Activated B cell treated with CpG ODN at 0.5 μM for 24 hours (primary cell): ENCODE measurements around the gene B3GAT1. TPM values are rescaled to one million over a fixed set of nuclear protein-coding genes. Genes with fewer than 3 reads are reported as not detected.

Source experiments
- ATAC-seq: fragments of 200-7000 bp; cut with Tn5 transposase; one replicate; pipeline ENCODE4 v1.10.0; 2021; ENCODE audit warnings: low read depth, mild to moderate bottlenecking, moderate library complexity
- CTCF ChIA-PET: fragments of 350-600 bp; sonication (Branson Sonifier 250); formaldehyde crosslinking; loops from one replicate; lab custom pipeline; 2021; ENCODE audit warnings: antibody characterized with exemption; lab: Charles Lee
- POLR2A ChIA-PET: fragments of 350-600 bp; sonication (Branson Sonifier 250); formaldehyde crosslinking; loops from one replicate; lab custom pipeline; 2021; ENCODE audit warnings: antibody characterized with exemption; lab: Charles Lee
- DNase-seq: peaks from one replicate; pipeline ENCODE4 v3.0.0; 2022
- H3K27ac Mint-ChIP-seq: one replicate; pipeline ENCODE4 v1.8.0; 2020; ENCODE audit warnings: mixed read lengths
- H3K27me3 Mint-ChIP-seq: one replicate; pipeline ENCODE4 v1.8.0; 2021; ENCODE audit warnings: mixed read lengths
- H3K36me3 Mint-ChIP-seq: one replicate; pipeline ENCODE4 v1.8.0; 2021; ENCODE audit warnings: low read depth, mixed read lengths
- H3K4me1 Mint-ChIP-seq: one replicate; pipeline ENCODE4 v1.8.0; 2021; ENCODE audit warnings: mixed read lengths
- H3K4me3 Mint-ChIP-seq: one replicate; pipeline ENCODE4 v1.8.0; 2020; ENCODE audit warnings: mild to moderate bottlenecking, mixed read lengths
- H3K9me3 Mint-ChIP-seq: one replicate; pipeline ENCODE4 v1.8.0; 2020; ENCODE audit warnings: mixed read lengths
- CTCF ChIP-seq: fragments of 200-600 bp; IDR thresholded peaks from one replicate; pipeline ENCODE4 v1.8.0; 2022; ENCODE audit warnings: antibody characterized with exemption, mild to moderate bottlenecking
- intact Hi-C: fragments of 100-400 bp; cut with micrococcal nuclease; formaldehyde crosslinking; loops from one replicate; pipeline ENCODE4 v1.15.1; 2024
- total RNA-seq: library from RNA; stranded (reverse); gene quantifications from 2 replicates; pipeline ENCODE4 v1.2.3, GENCODE V29; 2022

B3GAT1 gene
- total RNA-seq, 1 donor from 2014 or later: not detected

- no peak for TF ChIP-seq CTCF
- DNase-seq (no peak), ATAC-seq (no peak)
- Mint-ChIP-seq H3K9me3 (no peaks in the 10 kb centered on the region), H3K4me3 (no peak overlapping the region), H3K36me3 (no peaks in the 10 kb centered on the region), H3K27me3 (peaks cover 45% of the 10 kb centered on the region), H3K27ac (no peak overlapping the region), H3K4me1 (peaks cover 25% of the 10 kb centered on the region)
- POLR2A ChIA-PET: no interaction called here
- intact Hi-C loops: no loop called here
- CTCF ChIA-PET: no interaction called here
Observed at GRCh38 chr11:134414766-134415765, 3.0 kb upstream of the B3GAT1 start.

GRCh38 chr11:134413826-134414731 is 2.0 kb upstream of the B3GAT1 start:
- Mint-ChIP-seq H3K27me3 (peaks cover 53% of the 10 kb centered on the region), H3K36me3 (no peaks in the 10 kb centered on the region), H3K4me3 (no peak overlapping the region), H3K27ac (no peak overlapping the region), H3K9me3 (no peaks in the 10 kb centered on the region), H3K4me1 (peaks cover 26% of the 10 kb centered on the region)
- no peak for ATAC-seq
- POLR2A ChIA-PET: no interaction called here
- intact Hi-C loops: no loop called here
- CTCF ChIA-PET: no interaction called here
- TF ChIP-seq CTCF: no peak
- no peak for DNase-seq

- Mint-ChIP-seq H3K4me3 (no peak overlapping the region), H3K27me3 (peaks cover 54% of the 10 kb centered on the region), H3K27ac (no peak overlapping the region), H3K9me3 (no peaks in the 10 kb centered on the region), H3K36me3 (no peaks in the 10 kb centered on the region), H3K4me1 (peaks cover 26% of the 10 kb centered on the region)
- no peak for DNase-seq
- no peak for TF ChIP-seq CTCF
- intact Hi-C loops: no loop called here
- ATAC-seq: no peak
- ChIA-PET POLR2A (no interaction called here), CTCF (no interaction called here)
Observed at GRCh38 chr11:134413043-134413825, 1.2 kb upstream of the B3GAT1 start.

GRCh38 chr11:134410766-134411165 is 1.3 kb downstream of the B3GAT1 start:
- H3K4me1 Mint-ChIP-seq: peaks cover 26% of the 10 kb centered on the region
- ATAC-seq: no peak
- peak overlapping the region; percentile 53 for H3K4me3 Mint-ChIP-seq
- intact Hi-C loops: no loop called here
- H3K27me3 Mint-ChIP-seq: peaks cover 46% of the 10 kb centered on the region
- POLR2A ChIA-PET: no interaction called here
- no peaks in the 10 kb centered on the region for H3K9me3 Mint-ChIP-seq
- no peaks in the 10 kb centered on the region for H3K36me3 Mint-ChIP-seq
- no peak for DNase-seq
- no peak overlapping the region for H3K27ac Mint-ChIP-seq
- TF ChIP-seq CTCF: no peak
- CTCF ChIA-PET: no interaction called here
